Measurements from ENCODE around the gene ADD1. TPM values are rescaled to one million over a fixed set of nuclear protein-coding genes. Genes with fewer than 3 reads are reported as not detected.

The ADD1 gene
- total RNA-seq, 1 experiment from 2014 or later: 163 TPM

DNA sequence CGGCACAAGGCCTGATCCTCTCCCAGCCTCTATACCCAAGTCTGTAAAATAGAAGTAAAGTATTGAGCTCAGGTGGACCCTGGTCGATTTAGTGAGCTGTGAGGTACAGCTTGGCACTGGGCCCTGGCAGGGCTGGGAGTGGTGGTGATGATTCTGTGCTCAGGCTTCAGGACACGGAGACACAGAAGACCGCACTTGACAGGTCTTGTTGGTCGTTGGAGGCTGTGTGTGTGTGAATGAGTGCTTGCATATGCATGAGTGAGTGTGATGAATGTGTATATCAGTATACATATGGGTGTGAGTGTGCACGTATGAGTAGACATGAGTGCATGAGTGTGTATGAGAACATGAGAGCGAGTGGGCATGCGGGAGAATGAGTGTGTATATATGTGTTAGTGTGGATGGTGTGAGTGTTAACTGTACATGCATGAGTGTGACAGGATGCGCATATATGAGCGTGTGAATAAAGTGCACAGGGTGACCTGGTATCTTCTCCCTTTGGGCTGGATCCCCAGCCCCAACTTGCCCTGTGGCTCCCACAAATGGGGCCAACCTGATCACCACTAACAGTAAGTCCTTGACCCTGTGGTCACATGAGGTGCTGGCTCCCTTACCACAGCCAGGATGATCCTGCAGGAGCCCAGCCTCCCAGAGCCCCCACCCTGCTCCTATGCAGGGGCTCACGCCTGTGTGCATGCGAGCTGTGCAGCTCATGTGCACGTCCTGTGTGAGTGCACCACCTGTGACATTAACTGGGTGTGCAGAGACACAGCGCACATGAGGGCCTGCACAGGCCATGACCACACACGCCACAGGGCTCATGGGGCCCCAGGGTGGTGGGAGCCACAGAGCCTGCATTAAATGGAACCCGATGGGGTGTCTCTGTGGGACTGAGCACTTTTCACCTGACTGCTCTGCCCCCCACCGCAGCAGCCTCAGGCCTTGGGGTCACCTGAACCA, 29.9 kb upstream of the ADD1 start:
- Histone ChIP-seq H2BK5ac (ENCODE audit: insufficient read length, low read length) (no peak overlapping the region), H4K91ac (ENCODE audit: insufficient read length, low read depth, low read length) (no peak overlapping the region), H2AFZ (ENCODE audit: low read length) (no peak overlapping the region), H3K4me2 (ENCODE audit: insufficient read depth, insufficient read length, low read length) (no peak overlapping the region), H2BK15ac (ENCODE audit: low read depth, low read length) (no peak overlapping the region), H3K27ac (ENCODE audit: insufficient read length, low read depth, low read length) (no peak overlapping the region), H3K4ac (ENCODE audit: low read depth, low read length) (no peak overlapping the region), H2BK12ac (ENCODE audit: insufficient read length, low read depth, low read length) (no peak overlapping the region), H2AK5ac (ENCODE audit: insufficient read length, low read length) (no peak overlapping the region), H4K20me1 (ENCODE audit: control insufficient read depth, insufficient read depth, insufficient read length) (no peaks in the 10 kb centered on the region), H3K27me3 (ENCODE audit: insufficient read depth, low read length) (no peaks in the 10 kb centered on the region), H3K4me1 (ENCODE audit: insufficient read depth, low read length) (peaks cover 4% of the 10 kb centered on the region), H3K9me3 (ENCODE audit: control insufficient read depth, low read depth, low read length) (no peaks in the 10 kb centered on the region), H2BK120ac (ENCODE audit: low read depth, low read length, poor library complexity, severe bottlenecking) (no peak overlapping the region), H2BK20ac (ENCODE audit: low read depth, low read length, poor library complexity, severe bottlenecking) (no peak overlapping the region), H3T11ph (ENCODE audit: low read length) (no peak overlapping the region), H3K79me2 (ENCODE audit: insufficient read depth, low read length) (no peaks in the 10 kb centered on the region), H4K5ac (ENCODE audit: insufficient read length, low read depth, low read length) (no peak overlapping the region), H3K23ac (ENCODE audit: insufficient read length, low read depth, low read length) (no peak overlapping the region), H3K14ac (ENCODE audit: insufficient read depth, low read length) (no peak overlapping the region), H3K79me1 (ENCODE audit: insufficient read depth, low read depth, low read length, poor library complexity, severe bottlenecking) (no peaks in the 10 kb centered on the region), H3K23me2 (ENCODE audit: insufficient read length, low read depth, low read length, poor library complexity, severe bottlenecking) (peaks cover 6% of the 10 kb centered on the region), H3K56ac (ENCODE audit: insufficient read length, low read depth, low read length) (no peak overlapping the region), H3K9ac (ENCODE audit: extremely low read depth, insufficient read length, low read length) (no peak overlapping the region), H3K18ac (ENCODE audit: insufficient read length, low read depth, low read length) (no peak overlapping the region), H4K8ac (replicated peaks; ENCODE audit: insufficient read length, low read depth, low read length) (no peak overlapping the region)
- Mint-ChIP-seq H3K4me3 (no peak overlapping the region), H3K27ac (no peak overlapping the region), H3K27me3 (ENCODE audit: low read depth) (peaks cover 10% of the 10 kb centered on the region), H3K4me1 (peaks cover 23 to 35% of the 10 kb centered on the region in 2 experiments), H3K9me3 (peaks cover 2 to 3% of the 10 kb centered on the region in 2 experiments; a peak in 2 of 5 replicates), H3K36me3 (ENCODE audit: insufficient read depth in 1 of 3, low read depth in 3 of 3) (peaks cover 0 to 5% (median 0%) of the 10 kb centered on the region in 3 experiments; a peak in 2 of 7 replicates)
- 100% methylated on average over 2 of the region's 17 CpGs for WGBS (ENCODE audit: extremely low coverage, insufficient read length, low lambda C conversion rate)
- DNase-seq: no peak
- TF ChIP-seq, protein P1, sequence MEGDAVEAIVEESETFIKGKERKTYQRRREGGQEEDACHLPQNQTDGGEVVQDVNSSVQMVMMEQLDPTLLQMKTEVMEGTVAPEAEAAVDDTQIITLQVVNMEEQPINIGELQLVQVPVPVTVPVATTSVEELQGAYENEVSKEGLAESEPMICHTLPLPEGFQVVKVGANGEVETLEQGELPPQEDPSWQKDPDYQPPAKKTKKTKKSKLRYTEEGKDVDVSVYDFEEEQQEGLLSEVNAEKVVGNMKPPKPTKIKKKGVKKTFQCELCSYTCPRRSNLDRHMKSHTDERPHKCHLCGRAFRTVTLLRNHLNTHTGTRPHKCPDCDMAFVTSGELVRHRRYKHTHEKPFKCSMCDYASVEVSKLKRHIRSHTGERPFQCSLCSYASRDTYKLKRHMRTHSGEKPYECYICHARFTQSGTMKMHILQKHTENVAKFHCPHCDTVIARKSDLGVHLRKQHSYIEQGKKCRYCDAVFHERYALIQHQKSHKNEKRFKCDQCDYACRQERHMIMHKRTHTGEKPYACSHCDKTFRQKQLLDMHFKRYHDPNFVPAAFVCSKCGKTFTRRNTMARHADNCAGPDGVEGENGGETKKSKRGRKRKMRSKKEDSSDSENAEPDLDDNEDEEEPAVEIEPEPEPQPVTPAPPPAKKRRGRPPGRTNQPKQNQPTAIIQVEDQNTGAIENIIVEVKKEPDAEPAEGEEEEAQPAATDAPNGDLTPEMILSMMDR (conservative IDR thresholded peaks at IDR 0.05): no peak
